ENCODE measurements around the gene TMEM174.
"Not testable (repeated sequence)": the region's sequence is repeated elsewhere in the genome, so short reads cannot be mapped to it uniquely, and the experiment has no call there.

The TMEM174 gene

DNA sequence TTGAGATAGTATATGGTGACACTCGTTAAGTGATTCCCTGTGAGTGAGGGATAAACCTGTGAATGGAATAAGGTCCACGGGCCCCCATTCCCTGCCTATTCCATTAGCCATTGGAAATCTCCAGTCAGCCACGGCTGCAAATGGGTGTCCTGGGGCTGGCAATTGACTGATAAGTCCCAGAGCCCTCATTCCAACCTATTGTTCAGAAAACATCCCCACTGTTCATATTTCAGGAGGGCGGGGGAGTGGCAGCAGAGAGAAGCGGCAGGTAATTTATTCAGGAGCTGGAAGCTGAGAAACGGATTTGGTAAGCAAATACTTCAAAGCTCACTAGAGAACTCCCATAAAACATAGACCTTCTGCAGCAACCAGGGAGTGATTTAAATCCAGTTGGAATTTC, 42.0 kb downstream of the TMEM174 start:
- no peak for TF ChIP-seq CTCF (IDR thresholded peaks at IDR 0.05)
- no peaks in the 10 kb centered on the region for H3K9me3 ChIP-seq
- H3K4me3 ChIP-seq (ENCODE audit: low read depth in 1 of 2, low read length in 1 of 2), result no peak overlapping the region
- H3K27me3 ChIP-seq, result peaks cover 86% of the 10 kb centered on the region
- no peaks in the 10 kb centered on the region for H3K36me3 ChIP-seq
- H3K4me1 ChIP-seq (ENCODE audit: control insufficient read depth in 1 of 2, insufficient read depth in 1 of 2, low read depth in 1 of 2, low read length in 1 of 2), result peaks cover 6 to 11% of the 10 kb centered on the region in 2 experiments
- H3K27ac ChIP-seq, result no peak overlapping the region

DNA sequence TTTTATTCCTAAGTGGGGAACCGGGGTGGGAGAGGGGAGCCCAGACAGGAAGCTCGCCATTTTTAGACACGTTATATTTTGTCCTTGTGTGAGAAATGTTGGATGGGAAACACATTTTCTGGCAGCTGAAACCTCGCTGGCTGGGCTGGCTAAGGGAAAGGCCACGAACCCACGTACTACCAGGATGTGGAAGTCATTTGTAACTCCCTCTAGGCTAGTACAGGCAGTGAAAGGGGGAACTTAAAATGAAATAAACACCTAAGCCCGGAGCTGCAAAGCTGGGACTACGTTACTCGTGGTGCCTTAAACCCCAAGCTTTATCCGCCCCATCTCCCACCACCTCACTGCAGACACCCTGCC, 42.5 kb downstream of the TMEM174 start:
- peaks cover 6 to 11% of the 10 kb centered on the region in 2 experiments for H3K4me1 ChIP-seq (ENCODE audit: control insufficient read depth in 1 of 2, insufficient read depth in 1 of 2, low read depth in 1 of 2, low read length in 1 of 2)
- peaks cover 88% of the 10 kb centered on the region for H3K27me3 ChIP-seq
- TF ChIP-seq CTCF (IDR thresholded peaks at IDR 0.05), result no peak
- H3K4me3 ChIP-seq (ENCODE audit: low read depth in 1 of 2, low read length in 1 of 2), result peak overlapping the region; percentile 23 to 49
- H3K27ac ChIP-seq, result no peak overlapping the region
- H3K36me3 ChIP-seq, result no peaks in the 10 kb centered on the region
- no peaks in the 10 kb centered on the region for H3K9me3 ChIP-seq

- Histone ChIP-seq H3K9me3 (no peaks in the 10 kb centered on the region), H3K36me3 (no peaks in the 10 kb centered on the region), H3K27ac (no peak overlapping the region), H3K4me1 (ENCODE audit: control insufficient read depth in 1 of 2, insufficient read depth in 1 of 2, low read depth in 1 of 2, low read length in 1 of 2) (peaks cover 6 to 11% of the 10 kb centered on the region in 2 experiments), H3K27me3 (peaks cover 88% of the 10 kb centered on the region), H3K4me3 (ENCODE audit: low read depth in 1 of 2, low read length in 1 of 2) (peak overlapping the region; percentile 23 to 49)
- peak; percentile 11 for TF ChIP-seq CTCF (IDR thresholded peaks at IDR 0.05)
Observed at GRCh38 chr5:73215891-73216610, 43.1 kb downstream of the TMEM174 start.

DNA sequence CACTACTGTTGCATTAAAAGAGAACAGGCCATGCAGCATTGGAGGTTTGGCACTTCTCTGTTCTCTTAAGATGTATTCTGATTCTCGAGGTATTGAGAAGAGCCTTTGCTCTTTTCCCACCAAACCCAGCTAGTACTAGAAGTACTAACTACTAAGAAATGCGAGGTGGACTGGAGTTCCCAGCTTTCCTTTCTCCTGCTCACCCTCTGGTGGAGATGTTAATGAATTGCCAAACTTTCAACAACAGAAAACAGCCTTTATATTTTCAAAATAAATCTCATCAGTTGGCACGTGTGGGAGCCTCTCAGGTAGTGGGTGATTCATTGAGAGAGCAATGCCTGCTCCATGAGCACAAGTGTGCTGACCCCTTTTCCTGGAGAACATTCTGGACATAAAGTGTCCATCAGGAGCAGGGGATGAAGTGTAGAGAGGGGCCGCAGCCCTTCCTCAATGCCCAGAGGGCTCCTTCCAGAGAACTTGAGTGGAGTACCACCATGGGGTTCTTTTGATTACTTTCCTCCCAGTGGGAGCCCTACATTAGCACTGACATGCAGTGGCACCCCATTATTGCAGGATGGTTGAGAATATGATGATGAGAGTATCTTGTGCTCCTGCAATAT, 45.7 kb downstream of the TMEM174 start:
- Histone ChIP-seq H3K9me3 (no peaks in the 10 kb centered on the region), H3K4me3 (ENCODE audit: low read depth in 1 of 2, low read length in 1 of 2) (no peak overlapping the region), H3K4me1 (ENCODE audit: control insufficient read depth in 1 of 2, insufficient read depth in 1 of 2, low read depth in 1 of 2, low read length in 1 of 2) (peaks cover 6 to 11% of the 10 kb centered on the region in 2 experiments), H3K27ac (no peak overlapping the region), H3K36me3 (no peaks in the 10 kb centered on the region), H3K27me3 (peaks cover 100% of the 10 kb centered on the region)
- no peak for TF ChIP-seq CTCF (IDR thresholded peaks at IDR 0.05)

DNA sequence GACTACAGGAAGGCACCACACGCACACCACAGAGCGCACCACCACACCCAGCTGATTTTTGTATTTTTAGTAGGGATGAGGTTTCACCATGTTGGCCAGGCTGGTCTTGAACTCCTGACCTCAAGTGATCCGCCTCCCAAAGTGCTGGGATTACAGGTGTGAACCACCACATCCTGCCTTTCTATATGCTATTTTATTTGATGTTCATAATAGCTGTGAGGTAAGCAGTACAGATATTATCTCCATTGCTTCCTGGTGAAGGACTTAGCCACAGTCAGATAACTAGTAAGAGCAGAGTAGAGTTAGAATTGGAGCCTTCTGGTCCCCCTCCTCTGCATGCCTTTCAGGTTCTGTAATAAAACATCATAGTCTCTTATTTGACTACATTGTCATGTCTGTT, 46.3 kb downstream of the TMEM174 start:
- Histone ChIP-seq H3K4me1 (ENCODE audit: control insufficient read depth in 1 of 2, insufficient read depth in 1 of 2, low read depth in 1 of 2, low read length in 1 of 2) (peaks cover 6 to 11% of the 10 kb centered on the region in 2 experiments), H3K27me3 (peaks cover 100% of the 10 kb centered on the region)
- not testable (repeated sequence) for H3K9me3 ChIP-seq; H3K4me3 ChIP-seq (ENCODE audit: low read depth in 1 of 2, low read length in 1 of 2); H3K36me3 ChIP-seq; H3K27ac ChIP-seq

DNA sequence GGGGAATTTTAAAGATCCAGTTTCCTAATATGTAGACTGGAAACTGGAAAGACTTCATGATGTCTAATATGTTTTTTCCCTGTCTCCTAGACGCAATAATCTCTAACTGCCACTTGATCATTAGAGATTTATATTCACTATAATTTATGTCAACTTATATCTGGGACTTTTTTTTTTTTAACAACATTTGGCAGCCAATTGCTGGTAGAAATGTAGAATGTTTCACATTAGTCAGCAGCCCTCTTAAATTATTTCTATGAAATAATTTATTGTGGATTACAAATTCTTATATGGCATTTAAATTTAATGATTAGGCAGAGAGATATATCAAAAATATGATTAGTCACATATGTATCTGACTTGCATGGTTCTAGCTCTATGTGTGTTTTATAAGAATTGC, 48.2 kb downstream of the TMEM174 start:
- Histone ChIP-seq H3K27ac (no peak overlapping the region), H3K27me3 (peaks cover 100% of the 10 kb centered on the region)

More for the DNA sequence above, 48.2 kb downstream of the TMEM174 start:
- H3K9me3 ChIP-seq, result no peaks in the 10 kb centered on the region
- peaks cover 0 to 2% of the 10 kb centered on the region in 2 experiments for H3K4me1 ChIP-seq (ENCODE audit: control insufficient read depth in 1 of 2, insufficient read depth in 1 of 2, low read depth in 1 of 2, low read length in 1 of 2)
- H3K36me3 ChIP-seq, result no peaks in the 10 kb centered on the region
- no peak for TF ChIP-seq CTCF (IDR thresholded peaks at IDR 0.05)
- H3K4me3 ChIP-seq (ENCODE audit: low read depth in 1 of 2, low read length in 1 of 2), result no peak overlapping the region
